Left ventricle myocardium inferior (tissue), 1 donor: Measurements from ENCODE around the gene PHKB. TPM values are rescaled to one million over a fixed set of nuclear protein-coding genes. Genes with fewer than 3 reads are reported as not detected.

Source experiments
- DNase-seq: peaks from one replicate; pipeline ENCODE4 v3.0.0-alpha.2; 2020
- H3K27ac ChIP-seq: fragments of 200-600 bp; replicated peaks from 2 replicates; pipeline ENCODE4 v1.8.0; 2021
- H3K27me3 ChIP-seq: fragments of 200-600 bp; 2 replicates; pipeline ENCODE4 v1.8.0; 2021; ENCODE audit warnings: low read depth
- H3K36me3 ChIP-seq: fragments of 200-600 bp; 2 replicates; pipeline ENCODE4 v1.8.0; 2021
- H3K4me1 ChIP-seq: fragments of 200-600 bp; 2 replicates; pipeline ENCODE4 v1.8.0; 2021
- H3K4me3 ChIP-seq: fragments of 200-600 bp; 2 replicates; pipeline ENCODE4 v1.8.0; 2021; ENCODE audit warnings: mild to moderate bottlenecking, moderate library complexity
- H3K9me3 ChIP-seq: fragments of 200-600 bp; replicated peaks from 2 replicates; pipeline ENCODE4 v1.8.0; 2021
- intact Hi-C: fragments of 100-400 bp; cut with micrococcal nuclease; formaldehyde crosslinking; loops from one replicate; pipeline ENCODE4 v1.11.0; 2022
- total RNA-seq: library from RNA; stranded (reverse); fragmentation: NEBNext Ultra II Directional; extraction: Animal tissue kit (Norgen Biotek cat#: 25700); gene quantifications from one replicate; pipeline ENCODE4 v1.2.1, GENCODE V29; 2021
- TF ChIP-seq, protein P1 (sequence below): fragments of 200-600 bp; IDR thresholded peaks from 2 replicates; pipeline ENCODE4 v1.8.0; 2021; ENCODE audit warnings: antibody characterized with exemption, mild to moderate bottlenecking, borderline replicate concordance
- donor health status: DM: no; HTN: yes; CAD: no; lungs with severe emphysema.

The PHKB gene
- total RNA-seq, 1 donor from 2014 or later, result 63.2 TPM

GRCh38 chr16:47694543-47694942, 233.4 kb downstream of the PHKB start:
- Histone ChIP-seq H3K27ac (no peak overlapping the region), H3K27me3 (no peaks in the 10 kb centered on the region), H3K4me1 (no peaks in the 10 kb centered on the region), H3K36me3 (peaks cover 95% of the 10 kb centered on the region), H3K9me3 (no peaks in the 10 kb centered on the region), H3K4me3 (no peak overlapping the region)
- intact Hi-C loops, result no loop called here
- no peak for DNase-seq
- TF ChIP-seq, protein P1, sequence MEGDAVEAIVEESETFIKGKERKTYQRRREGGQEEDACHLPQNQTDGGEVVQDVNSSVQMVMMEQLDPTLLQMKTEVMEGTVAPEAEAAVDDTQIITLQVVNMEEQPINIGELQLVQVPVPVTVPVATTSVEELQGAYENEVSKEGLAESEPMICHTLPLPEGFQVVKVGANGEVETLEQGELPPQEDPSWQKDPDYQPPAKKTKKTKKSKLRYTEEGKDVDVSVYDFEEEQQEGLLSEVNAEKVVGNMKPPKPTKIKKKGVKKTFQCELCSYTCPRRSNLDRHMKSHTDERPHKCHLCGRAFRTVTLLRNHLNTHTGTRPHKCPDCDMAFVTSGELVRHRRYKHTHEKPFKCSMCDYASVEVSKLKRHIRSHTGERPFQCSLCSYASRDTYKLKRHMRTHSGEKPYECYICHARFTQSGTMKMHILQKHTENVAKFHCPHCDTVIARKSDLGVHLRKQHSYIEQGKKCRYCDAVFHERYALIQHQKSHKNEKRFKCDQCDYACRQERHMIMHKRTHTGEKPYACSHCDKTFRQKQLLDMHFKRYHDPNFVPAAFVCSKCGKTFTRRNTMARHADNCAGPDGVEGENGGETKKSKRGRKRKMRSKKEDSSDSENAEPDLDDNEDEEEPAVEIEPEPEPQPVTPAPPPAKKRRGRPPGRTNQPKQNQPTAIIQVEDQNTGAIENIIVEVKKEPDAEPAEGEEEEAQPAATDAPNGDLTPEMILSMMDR, result no peak

- peaks cover 93% of the 10 kb centered on the region for H3K36me3 ChIP-seq
- intact Hi-C loops, result no loop called here
- TF ChIP-seq, protein P1, result no peak
Measured at GRCh38 chr16:47695756-47696155, 234.6 kb downstream of the PHKB start.

GRCh38 chr16:47697826-47698225, 236.7 kb downstream of the PHKB start:
- DNase-seq, result no peak
- intact Hi-C loops, result no loop called here
- TF ChIP-seq, protein P1, result no peak
- no peaks in the 10 kb centered on the region for H3K9me3 ChIP-seq
- no peaks in the 10 kb centered on the region for H3K4me1 ChIP-seq
- H3K27me3 ChIP-seq, result no peaks in the 10 kb centered on the region
- no peak overlapping the region for H3K4me3 ChIP-seq
- H3K36me3 ChIP-seq, result peaks cover 97% of the 10 kb centered on the region
- no peak overlapping the region for H3K27ac ChIP-seq

More at GRCh38 chr16:47695756-47696155, 234.6 kb downstream of the PHKB start:
- Histone ChIP-seq H3K4me3 (no peak overlapping the region), H3K9me3 (no peaks in the 10 kb centered on the region), H3K27ac (no peak overlapping the region), H3K4me1 (no peaks in the 10 kb centered on the region), H3K27me3 (no peaks in the 10 kb centered on the region)
- no peak for DNase-seq

GRCh38 chr16:47699106-47699505, 238.0 kb downstream of the PHKB start:
- Histone ChIP-seq H3K4me1 (no peaks in the 10 kb centered on the region), H3K27ac (no peak overlapping the region), H3K4me3 (no peak overlapping the region), H3K27me3 (no peaks in the 10 kb centered on the region), H3K36me3 (peaks cover 87% of the 10 kb centered on the region), H3K9me3 (no peaks in the 10 kb centered on the region)
- DNase-seq, result no peak
- intact Hi-C loops, result no loop called here
- TF ChIP-seq, protein P1, result no peak

DNA sequence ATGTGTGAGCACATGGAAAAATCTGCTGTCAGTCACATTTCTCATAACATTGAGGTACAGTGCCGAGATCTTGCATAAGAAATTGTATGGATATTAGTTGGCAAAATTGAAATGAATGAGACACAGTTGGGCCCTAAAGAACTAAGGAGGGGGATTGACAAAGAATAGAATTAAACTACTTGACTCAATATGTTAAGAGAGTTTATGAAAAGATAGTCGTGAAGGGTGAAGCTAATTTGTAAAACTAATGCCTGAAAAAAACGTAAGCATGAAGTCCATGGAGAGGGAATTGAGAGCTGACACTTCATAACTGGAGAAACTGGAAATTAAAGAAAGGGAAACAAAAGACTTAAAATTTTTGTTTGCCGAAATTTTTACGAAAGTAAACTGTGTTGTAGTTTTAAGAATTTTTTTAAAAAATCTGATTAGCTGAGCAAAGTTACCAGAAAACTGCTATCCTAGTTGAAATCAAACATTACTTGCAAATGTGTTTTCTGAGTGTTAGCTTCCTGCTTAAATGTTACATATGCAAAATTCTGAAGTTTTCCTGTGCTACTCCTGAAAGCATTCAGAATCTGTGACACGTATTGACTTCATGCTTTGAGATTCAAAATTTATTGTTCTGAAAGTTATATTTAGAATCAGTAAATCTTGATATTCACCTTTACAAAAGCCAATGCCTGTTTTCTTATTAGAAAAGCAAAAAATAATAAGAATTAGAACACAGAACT, 239.9 kb downstream of the PHKB start:
- Histone ChIP-seq H3K36me3 (peaks cover 68% of the 10 kb centered on the region), H3K4me1 (no peaks in the 10 kb centered on the region), H3K9me3 (no peaks in the 10 kb centered on the region), H3K27ac (no peak overlapping the region), H3K4me3 (no peak overlapping the region), H3K27me3 (no peaks in the 10 kb centered on the region)
- intact Hi-C loops, result no loop called here
- no peak for DNase-seq
- TF ChIP-seq, protein P1, result no peak
